Keratinocyte (primary cell): ENCODE data around the gene ZNF768.

Experiments used
- CTCF ChIP-seq, 3 experiments: IDR thresholded peaks in 1 of 3; conservative IDR thresholded peaks in 1 of 3; optimal IDR thresholded peaks in 1 of 3; 2 replicates in 2 of 3; 3 replicates in 1 of 3; pipeline versions ENCODE3 to v1.5.1; 2011; ENCODE audit warnings: low read length in 3 of 3, mild to moderate bottlenecking in 3 of 3, moderate library complexity in 2 of 3, control low read depth in 1 of 3, inconsistent platforms in 1 of 3; ENCODE audit not compliant: insufficient read depth in 2 of 3; ENCODE audit errors: extremely low read depth in 1 of 3
- EZH2 ChIP-seq: IDR thresholded peaks from one replicate; pipeline ENCODE4 v1.6.1; 2012; ENCODE audit warnings: inconsistent platforms, mild to moderate bottlenecking, low read length, moderate library complexity

- TF ChIP-seq EZH2 (no peak), CTCF (optimal IDR thresholded peaks at IDR 0.05 in 1 of 3, IDR thresholded peaks at IDR 0.05 in 1 of 3, conservative IDR thresholded peaks at IDR 0.05 in 1 of 3; ENCODE audit: extremely low read depth in 1 of 3, insufficient read depth in 2 of 3, low read length in 3 of 3) (no peak)
These were observed 40.4 kb downstream of the ZNF768 start for GRCh38 chr16:30485818-30486436.
